HepG2 (cell line): ENCODE data around the gene RSPH9. TPM values are rescaled to one million over a fixed set of nuclear protein-coding genes. Genes with fewer than 3 reads are reported as not detected.

Source experiments
- HMGA1 ChIP-seq: sonication (generic); formaldehyde crosslinking; conservative IDR thresholded peaks from 2 replicates; pipeline ENCODE4 v1.4.0; 2020; ENCODE audit warnings: missing genetic modification reagents
- LRRFIP1 ChIP-seq: sonication (generic); formaldehyde crosslinking; conservative IDR thresholded peaks from 2 replicates; pipeline ENCODE4 v1.4.0; 2020; ENCODE audit warnings: missing genetic modification reagents
- NCOR1 ChIP-seq: fragments of 200-600 bp; sonication (generic); IDR thresholded peaks from 2 replicates; pipeline ENCODE4 v1.7.0; 2017; ENCODE audit warnings: antibody characterized with exemption, low read length, borderline replicate concordance
- SMYD3 ChIP-seq: sonication (generic); formaldehyde crosslinking; IDR thresholded peaks from 2 replicates; pipeline ENCODE4 v1.8.1; 2023; ENCODE audit warnings: mild to moderate bottlenecking, missing genetic modification reagents
- SOX5 ChIP-seq: IDR thresholded peaks from 2 replicates; pipeline ENCODE4 v1.6.1; 2016; ENCODE audit warnings: borderline replicate concordance
- TBL1XR1 ChIP-seq: fragments of 150-350 bp; IDR thresholded peaks from 2 replicates; pipeline ENCODE4 v1.6.1; 2014; ENCODE audit warnings: borderline replicate concordance, low read length; ENCODE audit not compliant: partially characterized antibody
- ZBTB21 ChIP-seq: sonication (generic); formaldehyde crosslinking; IDR thresholded peaks from 2 replicates; pipeline ENCODE4 v1.4.0; 2020; ENCODE audit warnings: missing genetic modification reagents
- ZC3H4 ChIP-seq: sonication (generic); formaldehyde crosslinking; IDR thresholded peaks from 2 replicates; pipeline ENCODE4 v1.4.0; 2020; ENCODE audit warnings: missing genetic modification reagents, borderline replicate concordance
- ZMAT3 ChIP-seq: sonication (generic); formaldehyde crosslinking; conservative IDR thresholded peaks from 2 replicates; pipeline ENCODE4 v1.7.0; 2021; ENCODE audit warnings: missing genetic modification reagents
- ZNF142 ChIP-seq: sonication (generic); formaldehyde crosslinking; IDR thresholded peaks from 2 replicates; pipeline ENCODE4 v1.4.0; 2020; ENCODE audit warnings: missing genetic modification reagents
- ZNF484 ChIP-seq: sonication (generic); formaldehyde crosslinking; IDR thresholded peaks from 2 replicates; pipeline ENCODE4 v1.5.1; 2020; ENCODE audit warnings: mild to moderate bottlenecking, low read depth, missing genetic modification reagents, borderline replicate concordance
- ZNF549 ChIP-seq: sonication (generic); formaldehyde crosslinking; IDR thresholded peaks from 2 replicates; pipeline ENCODE4 v1.5.0; 2020; ENCODE audit warnings: missing genetic modification reagents
- ZNF615 ChIP-seq: sonication (generic); formaldehyde crosslinking; IDR thresholded peaks from 2 replicates; pipeline ENCODE4 v1.5.0; 2020; ENCODE audit warnings: mild to moderate bottlenecking, missing genetic modification reagents, borderline replicate concordance
- ZNF660 ChIP-seq: sonication (generic); formaldehyde crosslinking; IDR thresholded peaks from 2 replicates; pipeline ENCODE4 v1.5.1; 2020; ENCODE audit warnings: mild to moderate bottlenecking, low read depth, missing genetic modification reagents, borderline replicate concordance
- ZNF850 ChIP-seq: sonication (generic); formaldehyde crosslinking; conservative IDR thresholded peaks from 2 replicates; pipeline ENCODE4 v1.9.0; 2021; ENCODE audit warnings: mild to moderate bottlenecking, missing genetic modification reagents
- polyA plus RNA-seq, 8 experiments: library from polyadenylated mRNA; depleted of rRNA in 3 of 8; stranded (reverse) in 7 of 8; unstranded in 1 of 8; fragments of >200 nt; fragmentation: Illumina TruSeq in 4 of 8; extraction: Trizol in 4 of 8; gene quantifications; 2 replicates each; pipeline versions ENCODE4 v1.2.1 to v1.2.3, GENCODE V29; 2011 to 2016; ENCODE audit warnings: low read depth in 4 of 8, missing spikeins in 1 of 8, mixed read lengths in 1 of 8; ENCODE audit not compliant: insufficient read depth in 1 of 8
- total RNA-seq, 5 experiments: library from RNA; depleted of rRNA; stranded (reverse); fragments of >200 nt; fragmentation: Illumina TruSeq; extraction: Trizol; gene quantifications; 2 replicates each; pipeline ENCODE4 v1.2.3, GENCODE V29; 2016; ENCODE audit warnings: low read depth in 1 of 5

Gene RSPH9
- total and polyA plus RNA-seq, 2 of the 13 experiments (the other 11 are each of a cell fraction or from before 2014, with no cell fraction given): 0.04 TPM; not detected in 1

GRCh38 chr6:43629505-43630300, 15.1 kb upstream of the RSPH9 start (continued):
- TF ChIP-seq LRRFIP1: no peak
- TF ChIP-seq SOX5 (CRISPR knock-in tag): peak; percentile 45
- peak; percentile 75 for TF ChIP-seq ZNF142 (CRISPR knock-in tag)
- peak; percentile 34 for TF ChIP-seq NCOR1
- 0 out of 2 replicates have a peak, but pooled peaks have one; percentile 59 for TF ChIP-seq ZNF660 (CRISPR knock-in tag)
- peak; percentile 33; the same call in 1 of the 2 replicates for TF ChIP-seq ZMAT3 (CRISPR knock-in tag)
- peak; percentile 94 for TF ChIP-seq ZC3H4
- TF ChIP-seq ZNF549: no peak
- TF ChIP-seq ZBTB21 (CRISPR knock-in tag): peak; percentile 10; the same call in 1 of the 2 replicates
- peak; percentile 24; the same call in 1 of the 2 replicates for TF ChIP-seq SMYD3 (CRISPR knock-in tag)
- no peak for TF ChIP-seq ZNF484
- TF ChIP-seq ZNF850 (CRISPR knock-in tag): no peak
- no peak for TF ChIP-seq HMGA1
- TF ChIP-seq ZNF615 (CRISPR knock-in tag): no peak
- TF ChIP-seq TBL1XR1: no peak
